IMR-90 (cell line): ENCODE results near the gene PTPMT1. TPM values are rescaled to one million over a fixed set of nuclear protein-coding genes. Genes with fewer than 3 reads are reported as not detected.

Source experiments
- ATAC-seq: fragments of 200-7000 bp; cut with Tn5 transposase; 2 replicates; pipeline ENCODE4 v1.9.1; 2020; ENCODE audit warnings: low read depth, mild to moderate bottlenecking, moderate library complexity
- BruUV-seq: library from RNA; stranded (reverse); fragments of 400-500 nt; replicated peaks from 2 replicates; lab custom pipeline; 2021; lab: Mats Ljungman, UMichigan
- CTCF ChIA-PET: fragments of 300-600 bp; formaldehyde crosslinking; extraction: SDS; loops from one replicate; lab custom pipeline; 2021; ENCODE audit warnings: antibody characterized with exemption; lab: Yijun Ruan, JAX
- POLR2A ChIA-PET: fragments of 300-600 bp; sonication (Branson Sonifier 250); formaldehyde crosslinking; loops from one replicate; lab custom pipeline; 2022; ENCODE audit warnings: antibody characterized with exemption; ENCODE audit not compliant: unreplicated experiment; lab: Charles Lee
- DNase-seq: peaks from one replicate; pipeline ENCODE4 v3.0.0; 2013
- H2AFZ ChIP-seq: replicated peaks from 2 replicates; pipeline ENCODE3; 2013; ENCODE audit warnings: low read length, mild to moderate bottlenecking; ENCODE audit not compliant: poor library complexity
- H2AK5ac ChIP-seq: 2 replicates; pipeline ENCODE4 v1.6.1; 2013; ENCODE audit warnings: low read depth, low read length, inconsistent platforms
- H2AK9ac ChIP-seq: replicated peaks from 2 replicates; pipeline ENCODE3; 2013; ENCODE audit warnings: mild to moderate bottlenecking, low read depth, low read length, moderate library complexity; ENCODE audit not compliant: poor library complexity
- H2BK120ac ChIP-seq: 2 replicates; pipeline ENCODE4 v1.6.1; 2013; ENCODE audit warnings: low read depth, low read length, inconsistent platforms
- H2BK15ac ChIP-seq: 3 replicates; pipeline ENCODE4 v1.6.1; 2013; ENCODE audit warnings: low read depth, low read length, inconsistent platforms
- H2BK20ac ChIP-seq: 2 replicates; pipeline ENCODE4 v1.6.1; 2013; ENCODE audit warnings: low read depth, mild to moderate bottlenecking, inconsistent platforms, low read length, moderate library complexity
- H2BK5ac ChIP-seq: 2 replicates; pipeline ENCODE4 v1.6.1; 2013; ENCODE audit warnings: mild to moderate bottlenecking, low read depth, low read length, inconsistent platforms; ENCODE audit not compliant: poor library complexity, severe bottlenecking
- H3K14ac ChIP-seq: replicated peaks from 2 replicates; pipeline ENCODE4 v1.6.1; 2013; ENCODE audit warnings: low read depth, low read length, inconsistent platforms
- H3K18ac ChIP-seq: 2 replicates; pipeline ENCODE4 v1.6.1; 2013; ENCODE audit warnings: low read depth, low read length, control low read depth
- H3K23ac ChIP-seq: 2 replicates; pipeline ENCODE4 v1.6.1; 2013; ENCODE audit warnings: low read depth, low read length, inconsistent platforms
- H3K27ac ChIP-seq: 2 replicates; pipeline ENCODE4 v1.5.1; 2013; ENCODE audit warnings: mild to moderate bottlenecking, control low read depth, low read length; ENCODE audit not compliant: insufficient read depth
- H3K27me3 ChIP-seq: 2 replicates; pipeline ENCODE4 v1.6.1; 2013; ENCODE audit warnings: low read length; ENCODE audit not compliant: control insufficient read depth, insufficient read depth
- H3K36me3 ChIP-seq: 2 replicates; pipeline ENCODE4 v1.6.1; 2013; ENCODE audit warnings: low read length, mixed read lengths; ENCODE audit not compliant: control insufficient read depth, insufficient read depth
- H3K4ac ChIP-seq: 2 replicates; pipeline ENCODE4 v1.6.1; 2013; ENCODE audit warnings: low read depth, low read length, inconsistent platforms
- H3K4me1 ChIP-seq: 2 replicates; pipeline ENCODE4 v1.6.1; 2013; ENCODE audit warnings: low read length, mixed read lengths; ENCODE audit not compliant: control insufficient read depth, insufficient read depth
- H3K4me2 ChIP-seq: 2 replicates; pipeline ENCODE4 v1.6.1; 2013; ENCODE audit warnings: low read depth, mild to moderate bottlenecking, control low read depth, low read length, moderate library complexity
- H3K4me3 ChIP-seq: 2 replicates; pipeline ENCODE4 v1.5.1; 2013; ENCODE audit warnings: low read depth, mild to moderate bottlenecking, control low read depth, low read length, moderate library complexity; ENCODE audit not compliant: insufficient read depth
- H3K56ac ChIP-seq: 2 replicates; pipeline ENCODE4 v1.6.1; 2013; ENCODE audit warnings: low read length, inconsistent platforms; ENCODE audit not compliant: insufficient read depth; ENCODE audit errors: extremely low read depth
- H3K79me1 ChIP-seq, 2 experiments: 2 replicates each; pipeline ENCODE4 v1.6.1; 2013; ENCODE audit warnings: low read length in 2 of 2, inconsistent platforms in 1 of 2, low read depth in 1 of 2
- H3K9ac ChIP-seq: 2 replicates; pipeline ENCODE4 v1.6.1; 2013; ENCODE audit warnings: low read depth, low read length, control low read depth
- H3K9me1 ChIP-seq: 2 replicates; pipeline ENCODE4 v1.6.1; 2013; ENCODE audit warnings: low read length, inconsistent platforms; ENCODE audit not compliant: insufficient read depth
- H3K9me3 ChIP-seq: 2 replicates; pipeline ENCODE4 v1.6.1; 2013; ENCODE audit warnings: low read length; ENCODE audit not compliant: control insufficient read depth, insufficient read depth
- H4K20me1 ChIP-seq: 2 replicates; pipeline ENCODE4 v1.6.1; 2013; ENCODE audit warnings: low read length, inconsistent platforms; ENCODE audit not compliant: insufficient read depth
- H4K5ac ChIP-seq: 2 replicates; pipeline ENCODE4 v1.6.1; 2013; ENCODE audit warnings: mild to moderate bottlenecking, low read depth, low read length, control low read depth
- H4K8ac ChIP-seq, 2 experiments: 2 replicates each; pipeline ENCODE4 v1.6.1; 2013; ENCODE audit warnings: low read depth in 2 of 2, low read length in 2 of 2, control low read depth in 1 of 2, inconsistent platforms in 1 of 2
- H4K91ac ChIP-seq: 2 replicates; pipeline ENCODE4 v1.6.1; 2013; ENCODE audit warnings: low read depth, low read length, inconsistent platforms; ENCODE audit not compliant: insufficient read depth
- BHLHE40 ChIP-seq: fragments of 150-350 bp; IDR thresholded peaks from 2 replicates; pipeline ENCODE4 v1.6.1; 2016; ENCODE audit warnings: mild to moderate bottlenecking, low read depth, low read length
- CEBPB ChIP-seq: IDR thresholded peaks from 2 replicates; pipeline ENCODE4 v1.6.1; 2012; ENCODE audit warnings: low read depth, low read length, improper control_type of control experiment
- CHD1 ChIP-seq: IDR thresholded peaks from 2 replicates; pipeline ENCODE4 v1.6.1; 2012; ENCODE audit warnings: low read depth, low read length, improper control_type of control experiment
- CTCF ChIP-seq: conservative IDR thresholded peaks from 2 replicates; pipeline ENCODE4 v1.5.1; 2012; ENCODE audit warnings: mild to moderate bottlenecking, low read depth, low read length, improper control_type of control experiment
- ELK1 ChIP-seq: fragments of 150-350 bp; IDR thresholded peaks from 2 replicates; pipeline ENCODE4 v1.6.1; 2016; ENCODE audit warnings: low read depth, mild to moderate bottlenecking, low read length, moderate library complexity, borderline replicate concordance
- FOS ChIP-seq: fragments of 150-350 bp; IDR thresholded peaks from 2 replicates; pipeline ENCODE4 v1.6.1; 2016; ENCODE audit warnings: low read depth, low read length
- MXI1 ChIP-seq: IDR thresholded peaks from 2 replicates; pipeline ENCODE4 v1.6.1; 2012; ENCODE audit warnings: low read depth, mild to moderate bottlenecking, low read length, moderate library complexity, borderline replicate concordance
- NFE2L2 ChIP-seq: fragments of 150-350 bp; IDR thresholded peaks from 2 replicates; pipeline ENCODE4 v1.6.1; 2016; ENCODE audit warnings: low read depth, mild to moderate bottlenecking, low read length
- RAD21 ChIP-seq: IDR thresholded peaks from 2 replicates; pipeline ENCODE4 v1.6.1; 2012; ENCODE audit warnings: low read length, improper control_type of control experiment
- RCOR1 ChIP-seq: IDR thresholded peaks from 2 replicates; pipeline ENCODE4 v1.6.1; 2012; ENCODE audit warnings: mild to moderate bottlenecking, low read length, improper control_type of control experiment; ENCODE audit not compliant: insufficient replicate concordance
- RFX5 ChIP-seq: IDR thresholded peaks from 2 replicates; pipeline ENCODE4 v1.8.0; 2012; ENCODE audit warnings: low read depth, mild to moderate bottlenecking, low read length, moderate library complexity
- WGBS, 2 experiments: methylation state at CpG; one replicate each; pipeline versions ENCODE4 v1.1.5 to v1.1.7; 2013; ENCODE audit warnings: missing lambda C conversion rate in 2 of 2; ENCODE audit not compliant: insufficient read length in 1 of 2; ENCODE audit errors: extremely low coverage in 2 of 2; 5-methylcytosine and 5-hydroxymethylcytosine counted together
- dilution Hi-C: fragments of 300-500 bp; cut with HindIII; formaldehyde crosslinking; loops from one replicate; pipeline ENCODE4 v1.14.3; 2018; ENCODE audit warnings: low sequenced_read_pairs; ENCODE audit not compliant: unreplicated experiment
- in situ Hi-C: fragments of 300-500 bp; cut with MboI; formaldehyde crosslinking; loops from 3 replicates; pipeline ENCODE4 v1.14.3; 2019; ENCODE audit warnings: low sequenced_read_pairs, inconsistent platforms, mixed read lengths
- intact Hi-C: fragments of 100-400 bp; cut with micrococcal nuclease; formaldehyde crosslinking; loops from 2 replicates; pipeline ENCODE4 v1.10.0; 2022
- polyA plus RNA-seq, 3 experiments: library from polyadenylated mRNA; depleted of rRNA; stranded (reverse); fragments of >200 nt; gene quantifications; 2 replicates each; pipeline ENCODE4 v1.2.3, GENCODE V29; 2012; ENCODE audit warnings: low replicate concordance in 1 of 3
- total RNA-seq: library from RNA; depleted of rRNA; stranded (reverse); fragments of >200 nt; gene quantifications from 2 replicates; pipeline ENCODE4 v1.2.3, GENCODE V29; 2012

The PTPMT1 gene
- total and polyA plus RNA-seq, 2 of the 4 experiments (the other 2 are of a cell fraction): 51.6 to 55.0 TPM

GRCh38 chr11:47539681-47540039 is 25.7 kb upstream of the PTPMT1 start:
- ATAC-seq: no peak

More at GRCh38 chr11:47539681-47540039, 25.7 kb upstream of the PTPMT1 start:
- Histone ChIP-seq H3K9me3 (no peaks in the 10 kb centered on the region), H3K9me1 (peaks cover 21% of the 10 kb centered on the region), H4K91ac (no peak overlapping the region), H3K4ac (no peak overlapping the region), H3K18ac (no peak overlapping the region), H2BK120ac (no peak overlapping the region), H3K4me2 (no peak overlapping the region), H3K4me3 (no peak overlapping the region), H3K27me3 (no peaks in the 10 kb centered on the region), H4K20me1 (peaks cover 97% of the 10 kb centered on the region), H3K27ac (no peak overlapping the region), H3K14ac (no peak overlapping the region), H3K9ac (no peak overlapping the region), H4K5ac (no peak overlapping the region), H3K79me1 (peaks cover 8 to 70% of the 10 kb centered on the region in 2 experiments), H3K56ac (no peak overlapping the region; the same call in 1 of the 2 replicates), H2AK5ac (no peak overlapping the region), H3K36me3 (no peaks in the 10 kb centered on the region; the same call in 1 of the 2 replicates), H2BK15ac (no peak overlapping the region), H2BK20ac (no peak overlapping the region), H3K4me1 (peaks cover 13% of the 10 kb centered on the region), H2AFZ (no peak overlapping the region), H4K8ac (no peak overlapping the region), H2AK9ac (no peak overlapping the region), H2BK5ac (no peak overlapping the region), H3K23ac (no peak overlapping the region)
- ChIA-PET POLR2A (no interaction called here), CTCF (interaction anchor here (1.2 kb wide), 2 partner anchors 20 to 25 kb away, joined by 3 to 4 read pairs; no protein-coding TSS in a partner anchor)
- WGBS, 2 experiments: no CpG with 5 or more reads among the region's 2 CpGs
- no peak for TF ChIP-seq CTCF
- no peak for TF ChIP-seq RCOR1
- TF ChIP-seq BHLHE40: no peak
- no peak for TF ChIP-seq RAD21
- TF ChIP-seq CEBPB: no peak
- TF ChIP-seq RFX5: no peak
- TF ChIP-seq FOS: no peak
- TF ChIP-seq NFE2L2: no peak
- TF ChIP-seq CHD1: no peak
- no peak for TF ChIP-seq MXI1
- TF ChIP-seq ELK1: no peak
- intact Hi-C loops: loop anchor here (10.0 kb wide), 1 partner anchor 55 kb away; no protein-coding TSS in a partner anchor
- BruUV-seq: no TSS peak
- dilution Hi-C loops: no loop called here
- in situ Hi-C loops: no loop called here
- no peak for DNase-seq
